HEK293T (cell line): ENCODE results near the gene NDUFV2.

Experiments used
- ARNT ChIP-seq: fragments of 450-650 bp; IDR thresholded peaks from 2 replicates; pipeline ENCODE4 v1.6.1; 2017; ENCODE audit warnings: mild to moderate bottlenecking
- ELF4 ChIP-seq: fragments of 450-650 bp; IDR thresholded peaks from 2 replicates; pipeline ENCODE4 v1.6.1; 2017; ENCODE audit warnings: antibody characterized with exemption
- FOXA1 ChIP-seq: fragments of 450-650 bp; IDR thresholded peaks from 2 replicates; pipeline ENCODE4 v1.6.1; 2016; ENCODE audit warnings: mild to moderate bottlenecking
- FOXM1 ChIP-seq: fragments of 450-650 bp; IDR thresholded peaks from 2 replicates; pipeline ENCODE4 v1.6.1; 2017; ENCODE audit warnings: mild to moderate bottlenecking, borderline replicate concordance
- HDGF ChIP-seq: fragments of 450-650 bp; IDR thresholded peaks from 2 replicates; pipeline ENCODE4 v1.6.1; 2017; ENCODE audit warnings: antibody characterized with exemption, borderline replicate concordance
- L3MBTL2 ChIP-seq: fragments of 450-650 bp; conservative IDR thresholded peaks from 2 replicates; pipeline ENCODE4 v1.6.1; 2016; ENCODE audit warnings: mild to moderate bottlenecking
- NFRKB ChIP-seq: fragments of 450-650 bp; IDR thresholded peaks from 2 replicates; pipeline ENCODE4 v1.6.1; 2016; ENCODE audit warnings: mild to moderate bottlenecking, moderate library complexity
- PKNOX1 ChIP-seq: fragments of 450-650 bp; IDR thresholded peaks from 2 replicates; pipeline ENCODE4 v1.6.1; 2016
- SP1 ChIP-seq: fragments of 450-650 bp; IDR thresholded peaks from 2 replicates; pipeline ENCODE4 v1.6.1; 2017
- SUZ12 ChIP-seq: fragments of 450-650 bp; IDR thresholded peaks from 2 replicates; pipeline ENCODE4 v1.6.1; 2016; ENCODE audit warnings: mild to moderate bottlenecking
- TARDBP ChIP-seq: fragments of 450-650 bp; IDR thresholded peaks from 2 replicates; pipeline ENCODE4 v1.6.1; 2016
- ZNF384 ChIP-seq: fragments of 450-650 bp; IDR thresholded peaks from 2 replicates; pipeline ENCODE4 v1.6.1; 2016

GRCh38 chr18:9126337-9126736 is 23.8 kb downstream of the NDUFV2 start:
- no peak for TF ChIP-seq NFRKB
- TF ChIP-seq PKNOX1, result no peak
- no peak for TF ChIP-seq ELF4
- no peak for TF ChIP-seq ARNT
- TF ChIP-seq ZNF384, result no peak
- no peak for TF ChIP-seq SUZ12
- no peak for TF ChIP-seq HDGF
- no peak for TF ChIP-seq TARDBP
- no peak for TF ChIP-seq FOXM1
- no peak for TF ChIP-seq FOXA1
- no peak for TF ChIP-seq SP1
- no peak for TF ChIP-seq L3MBTL2
